ENCODE measurements around the gene PAM.
"Not testable (repeated sequence)": the region's sequence is repeated elsewhere in the genome, so short reads cannot be mapped to it uniquely, and the experiment has no call there.

The PAM gene

GRCh38 chr5:102753889-102754766, 977 bp upstream of the PAM start:
- DNase-seq, result no peak

GRCh38 chr5:102755686-102756371, 724 bp downstream of the PAM start:
- DNase-seq, result peak; percentile 56

- no peak for DNase-seq
Observed at GRCh38 chr5:102758576-102758975, 3.5 kb downstream of the PAM start.

- no peak for DNase-seq
Observed at GRCh38 chr5:102759289-102759688, 4.2 kb downstream of the PAM start.

GRCh38 chr5:102759700-102760099, 4.6 kb downstream of the PAM start:
- no peak for DNase-seq

- DNase-seq, result peak; percentile 25
Observed at GRCh38 chr5:102760815-102761214, 5.7 kb downstream of the PAM start.

GRCh38 chr5:102762095-102762534, 7.0 kb downstream of the PAM start:
- DNase-seq, result no peak

- DNase-seq, result no peak
Observed at GRCh38 chr5:102762562-102763227, 7.6 kb downstream of the PAM start.

GRCh38 chr5:102763734-102764133, 8.6 kb downstream of the PAM start:
- DNase-seq, result no peak

GRCh38 chr5:102764381-102765004, 9.4 kb downstream of the PAM start:
- no peak for DNase-seq

GRCh38 chr5:102765350-102765749, 10.2 kb downstream of the PAM start:
- DNase-seq, result no peak

- DNase-seq, result no peak
Observed at GRCh38 chr5:102766295-102767090, 11.4 kb downstream of the PAM start.

GRCh38 chr5:102767862-102768261, 12.8 kb downstream of the PAM start:
- no peak for DNase-seq

GRCh38 chr5:102770803-102771202, 15.7 kb downstream of the PAM start:
- no peak for DNase-seq

- DNase-seq, result no peak
Observed at GRCh38 chr5:102771435-102771834, 16.3 kb downstream of the PAM start.

GRCh38 chr5:102772273-102772672, 17.2 kb downstream of the PAM start:
- no peak for DNase-seq

- no peak for DNase-seq
Observed at GRCh38 chr5:102773133-102773532, 18.0 kb downstream of the PAM start.

- DNase-seq, result not testable (repeated sequence)
Observed at GRCh38 chr5:102775756-102776155, 20.7 kb downstream of the PAM start.

GRCh38 chr5:102777099-102777498, 22.0 kb downstream of the PAM start:
- no peak for DNase-seq

- DNase-seq, result no peak
Observed at GRCh38 chr5:102778478-102778877, 23.4 kb downstream of the PAM start.

GRCh38 chr5:102781359-102781758, 26.3 kb downstream of the PAM start:
- no peak for DNase-seq

- DNase-seq, result no peak
Observed at GRCh38 chr5:102781786-102782185, 26.7 kb downstream of the PAM start.
